HEK293 (cell line): Measurements from ENCODE around the gene FBXO10.
A peak's percentile ranks its signal among the peaks of the same experiment; 100 is the strongest.

ENCODE experiments used
- GLIS1 ChIP-seq: fragments of 450-650 bp; formaldehyde crosslinking; IDR thresholded peaks from 2 replicates; pipeline ENCODE4 v1.5.1; 2016; ENCODE audit warnings: missing biosample characterization, missing genetic modification characterization
- GLIS2 ChIP-seq: fragments of 450-650 bp; formaldehyde crosslinking; IDR thresholded peaks from 2 replicates; pipeline ENCODE4 v1.5.1; 2016; ENCODE audit warnings: missing biosample characterization, missing genetic modification characterization
- IKZF3 ChIP-seq: fragments of 450-650 bp; IDR thresholded peaks from 2 replicates; pipeline ENCODE4 v1.5.0; 2018; ENCODE audit warnings: missing biosample characterization, mild to moderate bottlenecking, missing genetic modification characterization, moderate library complexity
- KLF1 ChIP-seq: fragments of 450-650 bp; formaldehyde crosslinking; IDR thresholded peaks from 2 replicates; pipeline ENCODE4 v1.5.1; 2016; ENCODE audit warnings: missing biosample characterization, missing genetic modification characterization
- KLF10 ChIP-seq: fragments of 450-650 bp; IDR thresholded peaks from 2 replicates; pipeline ENCODE4 v1.5.1; 2018; ENCODE audit warnings: missing biosample characterization, mild to moderate bottlenecking, missing genetic modification characterization
- KLF8 ChIP-seq: fragments of 450-650 bp; formaldehyde crosslinking; IDR thresholded peaks from 2 replicates; pipeline ENCODE4 v1.5.1; 2016; ENCODE audit warnings: missing biosample characterization, missing genetic modification characterization
- SALL2 ChIP-seq: fragments of 450-650 bp; formaldehyde crosslinking; IDR thresholded peaks from 2 replicates; pipeline ENCODE4 v1.5.0; 2017; ENCODE audit warnings: missing biosample characterization, mild to moderate bottlenecking, missing genetic modification characterization, borderline replicate concordance
- SP7 ChIP-seq: fragments of 450-650 bp; formaldehyde crosslinking; IDR thresholded peaks from 2 replicates; pipeline ENCODE4 v1.5.1; 2016; ENCODE audit warnings: missing biosample characterization, missing genetic modification characterization
- ZEB2 ChIP-seq: fragments of 450-650 bp; formaldehyde crosslinking; IDR thresholded peaks from 2 replicates; pipeline ENCODE4 v1.5.1; 2016; ENCODE audit warnings: missing biosample characterization, missing genetic modification characterization
- ZNF121 ChIP-seq: fragments of 450-650 bp; formaldehyde crosslinking; IDR thresholded peaks from 2 replicates; pipeline ENCODE4 v1.5.1; 2016; ENCODE audit warnings: missing biosample characterization, missing genetic modification characterization
- ZNF248 ChIP-seq: fragments of 450-650 bp; formaldehyde crosslinking; IDR thresholded peaks from 2 replicates; pipeline ENCODE4 v1.5.1; 2017; ENCODE audit warnings: missing biosample characterization, missing genetic modification characterization
- ZNF335 ChIP-seq: fragments of 450-650 bp; formaldehyde crosslinking; conservative IDR thresholded peaks from 2 replicates; pipeline ENCODE4 v1.5.1; 2016; ENCODE audit warnings: missing biosample characterization, missing genetic modification characterization
- ZNF341 ChIP-seq: fragments of 450-650 bp; formaldehyde crosslinking; IDR thresholded peaks from 2 replicates; pipeline ENCODE4; 2016; ENCODE audit warnings: low read depth, missing biosample characterization, missing genetic modification characterization
- ZNF394 ChIP-seq: fragments of 450-650 bp; formaldehyde crosslinking; IDR thresholded peaks from 2 replicates; pipeline ENCODE4 v1.5.1; 2016; ENCODE audit warnings: missing biosample characterization, missing genetic modification characterization, mild to moderate bottlenecking, moderate library complexity, borderline replicate concordance
- ZNF473 ChIP-seq: fragments of 450-650 bp; formaldehyde crosslinking; IDR thresholded peaks from 2 replicates; pipeline ENCODE4 v1.5.1; 2017; ENCODE audit warnings: missing biosample characterization, missing genetic modification characterization
- ZNF48 ChIP-seq: fragments of 450-650 bp; formaldehyde crosslinking; IDR thresholded peaks from 2 replicates; pipeline ENCODE4 v1.5.1; 2016; ENCODE audit warnings: missing biosample characterization, missing genetic modification characterization
- ZNF549 ChIP-seq: fragments of 450-650 bp; IDR thresholded peaks from 2 replicates; pipeline ENCODE4 v1.5.1; 2018; ENCODE audit warnings: missing biosample characterization, missing genetic modification characterization, mild to moderate bottlenecking, inconsistent platforms, moderate library complexity
- ZNF660 ChIP-seq: fragments of 450-650 bp; IDR thresholded peaks from 2 replicates; pipeline ENCODE4 v1.5.1; 2018; ENCODE audit warnings: missing biosample characterization, mild to moderate bottlenecking, missing genetic modification characterization
- ZNF76 ChIP-seq: fragments of 450-650 bp; formaldehyde crosslinking; IDR thresholded peaks from 2 replicates; pipeline ENCODE4; 2016; ENCODE audit warnings: low read depth, missing biosample characterization, missing genetic modification characterization, borderline replicate concordance
- ZXDB ChIP-seq: fragments of 450-650 bp; formaldehyde crosslinking; IDR thresholded peaks from 2 replicates; pipeline ENCODE4 v1.5.1; 2016; ENCODE audit warnings: missing biosample characterization, missing genetic modification characterization
- TF ChIP-seq, protein P1 (sequence below): fragments of 450-650 bp; formaldehyde crosslinking; IDR thresholded peaks from 2 replicates; pipeline ENCODE4 v1.5.1; 2016; ENCODE audit warnings: missing biosample characterization, missing genetic modification characterization
- TF ChIP-seq, protein P2 (sequence below): fragments of 450-650 bp; formaldehyde crosslinking; IDR thresholded peaks from 2 replicates; pipeline ENCODE4 v1.5.1; 2017; ENCODE audit warnings: missing biosample characterization, missing genetic modification characterization
- TF ChIP-seq, protein P3 (sequence below): IDR thresholded peaks from 2 replicates; pipeline ENCODE4 v1.6.1; 2011; ENCODE audit warnings: mild to moderate bottlenecking, low read depth, low read length, borderline replicate concordance
- TF ChIP-seq, protein P4 (sequence below): fragments of 450-650 bp; formaldehyde crosslinking; IDR thresholded peaks from 2 replicates; pipeline ENCODE4 v1.5.1; 2016; ENCODE audit warnings: missing biosample characterization, missing genetic modification characterization
- TF ChIP-seq, protein P5 (sequence below): fragments of 450-650 bp; formaldehyde crosslinking; IDR thresholded peaks from 2 replicates; pipeline ENCODE4 v1.5.1; 2016; ENCODE audit warnings: missing biosample characterization, missing genetic modification characterization
- TF ChIP-seq, protein P6 (sequence below): sonication (generic); formaldehyde crosslinking; IDR thresholded peaks from 2 replicates; pipeline ENCODE4 v1.8.1; 2022; ENCODE audit warnings: mild to moderate bottlenecking, moderate library complexity, missing genetic modification reagents

The FBXO10 gene

DNA sequence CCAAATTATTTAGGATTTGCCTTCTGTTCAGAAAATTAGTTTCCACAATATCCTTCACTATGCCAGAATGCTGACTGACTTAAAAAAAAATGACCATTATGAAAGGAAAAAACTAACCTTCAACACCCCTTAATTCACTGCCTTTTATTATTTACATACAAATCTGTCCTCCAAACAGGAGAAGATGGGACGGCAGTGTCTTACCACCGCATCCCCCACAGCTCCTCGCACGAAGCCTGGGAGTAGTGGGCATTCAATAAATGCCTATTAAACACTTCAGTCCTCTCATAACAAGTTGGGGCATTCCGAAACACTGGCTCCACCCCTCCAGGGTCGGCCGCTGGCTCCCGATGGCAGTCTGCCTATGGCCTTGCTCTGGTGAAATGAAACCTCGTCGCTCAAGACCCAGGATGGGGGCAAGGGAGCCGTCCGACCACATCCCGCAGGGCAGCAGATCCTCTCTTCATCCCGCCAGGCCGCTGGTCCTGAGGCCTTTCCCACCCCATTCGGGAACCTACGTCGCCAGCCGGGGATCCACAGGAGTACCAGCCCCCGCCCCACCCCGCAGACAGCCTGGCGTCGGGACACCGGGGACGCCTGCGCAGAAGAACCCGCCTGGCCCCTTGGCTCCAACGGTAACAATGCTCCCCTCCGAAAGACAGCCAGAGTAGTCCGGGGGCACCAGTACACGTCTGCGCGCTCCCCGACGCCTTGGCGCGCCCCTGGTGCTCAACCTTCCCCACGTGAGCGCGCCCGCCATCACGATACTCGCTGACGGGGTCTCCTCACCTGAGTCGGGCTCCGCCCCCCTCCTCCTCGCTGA is 111.5 kb downstream of the FBXO10 start (continued):
- TF ChIP-seq, protein P1, sequence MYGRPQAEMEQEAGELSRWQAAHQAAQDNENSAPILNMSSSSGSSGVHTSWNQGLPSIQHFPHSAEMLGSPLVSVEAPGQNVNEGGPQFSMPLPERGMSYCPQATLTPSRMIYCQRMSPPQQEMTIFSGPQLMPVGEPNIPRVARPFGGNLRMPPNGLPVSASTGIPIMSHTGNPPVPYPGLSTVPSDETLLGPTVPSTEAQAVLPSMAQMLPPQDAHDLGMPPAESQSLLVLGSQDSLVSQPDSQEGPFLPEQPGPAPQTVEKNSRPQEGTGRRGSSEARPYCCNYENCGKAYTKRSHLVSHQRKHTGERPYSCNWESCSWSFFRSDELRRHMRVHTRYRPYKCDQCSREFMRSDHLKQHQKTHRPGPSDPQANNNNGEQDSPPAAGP = 0 out of 2 replicates have a peak, but pooled peaks have one; percentile 25
- TF ChIP-seq IKZF3 (peak; percentile 66; the same call in 1 of the 2 replicates), ZEB2 (tag by site-specific recombination) (peak; percentile 75; the same call in 1 of the 2 replicates), ZNF76 (tag by site-specific recombination) (peak; percentile 44; the same call in 1 of the 2 replicates), ZNF549 (tag by site-specific recombination) (no peak), SALL2 (tag by site-specific recombination) (no peak), KLF8 (tag by site-specific recombination) (peak; percentile 12; the same call in 1 of the 2 replicates), ZNF121 (tag by site-specific recombination) (no peak), KLF1 (tag by site-specific recombination) (no peak), ZXDB (tag by site-specific recombination) (peak; percentile 95), ZNF335 (tag by site-specific recombination) (peak; percentile 86), GLIS1 (peak; percentile 18; the same call in 1 of the 2 replicates), GLIS2 (tag by site-specific recombination) (peak; percentile 53; the same call in 1 of the 2 replicates), ZNF394 (tag by site-specific recombination) (no peak), ZNF341 (tag by site-specific recombination) (peak; percentile 62), SP7 (tag by site-specific recombination) (peak; percentile 43; the same call in 1 of the 2 replicates), KLF10 (tag by site-specific recombination) (peak; percentile 66; the same call in 1 of the 2 replicates), ZNF660 (0 out of 2 replicates have a peak, but pooled peaks have one; percentile 15), ZNF48 (tag by site-specific recombination) (no peak), ZNF473 (tag by site-specific recombination) (no peak), ZNF248 (tag by site-specific recombination) (no peak)
- TF ChIP-seq, protein P2, sequence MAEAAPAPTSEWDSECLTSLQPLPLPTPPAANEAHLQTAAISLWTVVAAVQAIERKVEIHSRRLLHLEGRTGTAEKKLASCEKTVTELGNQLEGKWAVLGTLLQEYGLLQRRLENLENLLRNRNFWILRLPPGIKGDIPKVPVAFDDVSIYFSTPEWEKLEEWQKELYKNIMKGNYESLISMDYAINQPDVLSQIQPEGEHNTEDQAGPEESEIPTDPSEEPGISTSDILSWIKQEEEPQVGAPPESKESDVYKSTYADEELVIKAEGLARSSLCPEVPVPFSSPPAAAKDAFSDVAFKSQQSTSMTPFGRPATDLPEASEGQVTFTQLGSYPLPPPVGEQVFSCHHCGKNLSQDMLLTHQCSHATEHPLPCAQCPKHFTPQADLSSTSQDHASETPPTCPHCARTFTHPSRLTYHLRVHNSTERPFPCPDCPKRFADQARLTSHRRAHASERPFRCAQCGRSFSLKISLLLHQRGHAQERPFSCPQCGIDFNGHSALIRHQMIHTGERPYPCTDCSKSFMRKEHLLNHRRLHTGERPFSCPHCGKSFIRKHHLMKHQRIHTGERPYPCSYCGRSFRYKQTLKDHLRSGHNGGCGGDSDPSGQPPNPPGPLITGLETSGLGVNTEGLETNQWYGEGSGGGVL = 0 out of 2 replicates have a peak, but pooled peaks have one; percentile 50
- TF ChIP-seq, protein P3, sequence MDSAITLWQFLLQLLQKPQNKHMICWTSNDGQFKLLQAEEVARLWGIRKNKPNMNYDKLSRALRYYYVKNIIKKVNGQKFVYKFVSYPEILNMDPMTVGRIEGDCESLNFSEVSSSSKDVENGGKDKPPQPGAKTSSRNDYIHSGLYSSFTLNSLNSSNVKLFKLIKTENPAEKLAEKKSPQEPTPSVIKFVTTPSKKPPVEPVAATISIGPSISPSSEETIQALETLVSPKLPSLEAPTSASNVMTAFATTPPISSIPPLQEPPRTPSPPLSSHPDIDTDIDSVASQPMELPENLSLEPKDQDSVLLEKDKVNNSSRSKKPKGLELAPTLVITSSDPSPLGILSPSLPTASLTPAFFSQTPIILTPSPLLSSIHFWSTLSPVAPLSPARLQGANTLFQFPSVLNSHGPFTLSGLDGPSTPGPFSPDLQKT = no peak
- TF ChIP-seq, protein P4, sequence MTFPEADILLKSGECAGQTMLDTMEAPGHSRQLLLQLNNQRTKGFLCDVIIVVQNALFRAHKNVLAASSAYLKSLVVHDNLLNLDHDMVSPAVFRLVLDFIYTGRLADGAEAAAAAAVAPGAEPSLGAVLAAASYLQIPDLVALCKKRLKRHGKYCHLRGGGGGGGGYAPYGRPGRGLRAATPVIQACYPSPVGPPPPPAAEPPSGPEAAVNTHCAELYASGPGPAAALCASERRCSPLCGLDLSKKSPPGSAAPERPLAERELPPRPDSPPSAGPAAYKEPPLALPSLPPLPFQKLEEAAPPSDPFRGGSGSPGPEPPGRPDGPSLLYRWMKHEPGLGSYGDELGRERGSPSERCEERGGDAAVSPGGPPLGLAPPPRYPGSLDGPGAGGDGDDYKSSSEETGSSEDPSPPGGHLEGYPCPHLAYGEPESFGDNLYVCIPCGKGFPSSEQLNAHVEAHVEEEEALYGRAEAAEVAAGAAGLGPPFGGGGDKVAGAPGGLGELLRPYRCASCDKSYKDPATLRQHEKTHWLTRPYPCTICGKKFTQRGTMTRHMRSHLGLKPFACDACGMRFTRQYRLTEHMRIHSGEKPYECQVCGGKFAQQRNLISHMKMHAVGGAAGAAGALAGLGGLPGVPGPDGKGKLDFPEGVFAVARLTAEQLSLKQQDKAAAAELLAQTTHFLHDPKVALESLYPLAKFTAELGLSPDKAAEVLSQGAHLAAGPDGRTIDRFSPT (tag by site-specific recombination) = peak; percentile 66; the same call in 1 of the 2 replicates
- TF ChIP-seq, protein P5, sequence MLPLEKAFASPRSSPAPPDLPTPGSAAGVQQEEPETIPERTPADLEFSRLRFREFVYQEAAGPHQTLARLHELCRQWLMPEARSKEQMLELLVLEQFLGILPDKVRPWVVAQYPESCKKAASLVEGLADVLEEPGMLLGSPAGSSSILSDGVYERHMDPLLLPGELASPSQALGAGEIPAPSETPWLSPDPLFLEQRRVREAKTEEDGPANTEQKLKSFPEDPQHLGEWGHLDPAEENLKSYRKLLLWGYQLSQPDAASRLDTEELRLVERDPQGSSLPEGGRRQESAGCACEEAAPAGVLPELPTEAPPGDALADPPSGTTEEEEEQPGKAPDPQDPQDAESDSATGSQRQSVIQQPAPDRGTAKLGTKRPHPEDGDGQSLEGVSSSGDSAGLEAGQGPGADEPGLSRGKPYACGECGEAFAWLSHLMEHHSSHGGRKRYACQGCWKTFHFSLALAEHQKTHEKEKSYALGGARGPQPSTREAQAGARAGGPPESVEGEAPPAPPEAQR (tag by site-specific recombination) = no peak
- TF ChIP-seq, protein P6, sequence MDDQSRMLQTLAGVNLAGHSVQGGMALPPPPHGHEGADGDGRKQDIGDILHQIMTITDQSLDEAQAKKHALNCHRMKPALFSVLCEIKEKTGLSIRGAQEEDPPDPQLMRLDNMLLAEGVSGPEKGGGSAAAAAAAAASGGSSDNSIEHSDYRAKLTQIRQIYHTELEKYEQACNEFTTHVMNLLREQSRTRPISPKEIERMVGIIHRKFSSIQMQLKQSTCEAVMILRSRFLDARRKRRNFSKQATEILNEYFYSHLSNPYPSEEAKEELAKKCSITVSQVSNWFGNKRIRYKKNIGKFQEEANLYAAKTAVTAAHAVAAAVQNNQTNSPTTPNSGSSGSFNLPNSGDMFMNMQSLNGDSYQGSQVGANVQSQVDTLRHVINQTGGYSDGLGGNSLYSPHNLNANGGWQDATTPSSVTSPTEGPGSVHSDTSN (CRISPR knock-in tag) = 0 out of 2 replicates have a peak, but pooled peaks have one; percentile 17
